Measurements from ENCODE around the gene GTF2H4.

The GTF2H4 gene

GRCh38 chr6:30960907-30961673 is 53.1 kb downstream of the GTF2H4 start:
- no peak for DNase-seq (ENCODE audit: low read depth)

- DNase-seq (ENCODE audit: low read depth) = no peak
Measured at GRCh38 chr6:30962716-30963115, 54.7 kb downstream of the GTF2H4 start.

- no peak for DNase-seq (ENCODE audit: low read depth)
Measured at GRCh38 chr6:30963641-30964040, 55.6 kb downstream of the GTF2H4 start.
